ENCODE measurements around the gene GFY. TPM values are rescaled to one million over a fixed set of nuclear protein-coding genes. Genes with fewer than 3 reads are reported as not detected.
A peak's percentile ranks its signal among the peaks of the same experiment; 100 is the strongest.

GFY gene
- total RNA-seq, 3 donors from 2014 or later (not counting 1 experiment from before 2014, with no cell fraction given) = not detected

DNA sequence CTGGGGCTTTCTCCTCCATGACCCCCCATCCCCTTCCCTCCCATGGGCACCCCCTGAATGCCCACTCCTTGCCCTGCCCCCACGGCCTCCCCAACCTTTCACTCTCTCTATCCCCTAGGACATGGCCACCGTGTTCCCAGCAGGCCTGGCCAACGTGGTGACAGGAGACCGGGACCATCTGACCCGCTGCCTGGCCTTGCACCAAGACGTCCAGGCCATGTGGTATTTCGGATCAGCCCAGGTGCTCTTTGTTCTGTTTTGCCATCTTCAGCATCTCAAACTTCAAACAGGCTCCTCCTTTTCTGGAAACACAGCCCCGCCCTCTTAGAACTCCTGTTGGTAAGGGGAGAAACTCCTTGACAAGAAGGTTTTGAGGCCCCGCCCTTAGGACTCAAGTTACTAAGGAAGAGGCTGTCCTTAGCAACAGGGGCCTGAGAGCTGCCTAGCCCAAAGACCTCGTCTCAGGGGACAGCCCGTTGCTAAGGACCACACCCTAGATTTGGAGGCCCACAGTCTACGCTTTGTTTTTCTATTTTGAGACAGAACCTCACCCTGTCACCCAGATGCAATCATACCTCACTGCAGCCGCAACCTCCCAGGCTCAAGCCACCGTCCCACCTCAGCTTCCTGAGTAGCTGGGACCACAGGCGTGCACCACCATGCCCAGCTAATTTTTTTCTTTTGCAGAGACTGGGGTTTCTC, 43.7 kb downstream of the GFY start:
- H3K9me3 Mint-ChIP-seq = no peaks in the 10 kb centered on the region
- intact Hi-C loops (cut with micrococcal nuclease) = loop anchor here (1.0 kb wide), 1 partner anchor 16 kb away; the partner anchor contains the start of gene ALDH16A1
- Histone ChIP-seq H3K4me3 (ENCODE audit: low read length) (no peak overlapping the region), H3K4me1 (ENCODE audit: control insufficient read depth, insufficient read depth, low read length) (peaks cover 60% of the 10 kb centered on the region), H3K36me3 (ENCODE audit: control insufficient read depth, insufficient read depth, low read length) (peaks cover 18% of the 10 kb centered on the region), H3K27me3 (ENCODE audit: control insufficient read depth, insufficient read depth, low read length) (no peaks in the 10 kb centered on the region), H3K27ac (ENCODE audit: low read length) (peak overlapping the region; percentile 97), H3K9me3 (ENCODE audit: control insufficient read depth, insufficient read depth, low read length) (no peaks in the 10 kb centered on the region)
- TF ChIP-seq, protein P1, sequence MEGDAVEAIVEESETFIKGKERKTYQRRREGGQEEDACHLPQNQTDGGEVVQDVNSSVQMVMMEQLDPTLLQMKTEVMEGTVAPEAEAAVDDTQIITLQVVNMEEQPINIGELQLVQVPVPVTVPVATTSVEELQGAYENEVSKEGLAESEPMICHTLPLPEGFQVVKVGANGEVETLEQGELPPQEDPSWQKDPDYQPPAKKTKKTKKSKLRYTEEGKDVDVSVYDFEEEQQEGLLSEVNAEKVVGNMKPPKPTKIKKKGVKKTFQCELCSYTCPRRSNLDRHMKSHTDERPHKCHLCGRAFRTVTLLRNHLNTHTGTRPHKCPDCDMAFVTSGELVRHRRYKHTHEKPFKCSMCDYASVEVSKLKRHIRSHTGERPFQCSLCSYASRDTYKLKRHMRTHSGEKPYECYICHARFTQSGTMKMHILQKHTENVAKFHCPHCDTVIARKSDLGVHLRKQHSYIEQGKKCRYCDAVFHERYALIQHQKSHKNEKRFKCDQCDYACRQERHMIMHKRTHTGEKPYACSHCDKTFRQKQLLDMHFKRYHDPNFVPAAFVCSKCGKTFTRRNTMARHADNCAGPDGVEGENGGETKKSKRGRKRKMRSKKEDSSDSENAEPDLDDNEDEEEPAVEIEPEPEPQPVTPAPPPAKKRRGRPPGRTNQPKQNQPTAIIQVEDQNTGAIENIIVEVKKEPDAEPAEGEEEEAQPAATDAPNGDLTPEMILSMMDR (IDR thresholded peaks at IDR 0.05) = no peak
- peak overlapping the region; percentile 86 for H3K4me3 Mint-ChIP-seq
- H3K27ac Mint-ChIP-seq = peak overlapping the region; percentile 92 to 97
- H3K27me3 Mint-ChIP-seq (ENCODE audit: low read depth in 2 of 2) = no peaks in the 10 kb centered on the region
- ATAC-seq = peak; percentile 64 to 87 (median 72)
- H3K4me1 Mint-ChIP-seq = peaks cover 21 to 37% of the 10 kb centered on the region in 2 donors
- 30% methylated on average over 15 of the region's 15 CpGs for WGBS (ENCODE audit: insufficient coverage)
- peak; percentile 81 to 97 for DNase-seq
- no peaks in the 10 kb centered on the region for H3K36me3 Mint-ChIP-seq

DNA sequence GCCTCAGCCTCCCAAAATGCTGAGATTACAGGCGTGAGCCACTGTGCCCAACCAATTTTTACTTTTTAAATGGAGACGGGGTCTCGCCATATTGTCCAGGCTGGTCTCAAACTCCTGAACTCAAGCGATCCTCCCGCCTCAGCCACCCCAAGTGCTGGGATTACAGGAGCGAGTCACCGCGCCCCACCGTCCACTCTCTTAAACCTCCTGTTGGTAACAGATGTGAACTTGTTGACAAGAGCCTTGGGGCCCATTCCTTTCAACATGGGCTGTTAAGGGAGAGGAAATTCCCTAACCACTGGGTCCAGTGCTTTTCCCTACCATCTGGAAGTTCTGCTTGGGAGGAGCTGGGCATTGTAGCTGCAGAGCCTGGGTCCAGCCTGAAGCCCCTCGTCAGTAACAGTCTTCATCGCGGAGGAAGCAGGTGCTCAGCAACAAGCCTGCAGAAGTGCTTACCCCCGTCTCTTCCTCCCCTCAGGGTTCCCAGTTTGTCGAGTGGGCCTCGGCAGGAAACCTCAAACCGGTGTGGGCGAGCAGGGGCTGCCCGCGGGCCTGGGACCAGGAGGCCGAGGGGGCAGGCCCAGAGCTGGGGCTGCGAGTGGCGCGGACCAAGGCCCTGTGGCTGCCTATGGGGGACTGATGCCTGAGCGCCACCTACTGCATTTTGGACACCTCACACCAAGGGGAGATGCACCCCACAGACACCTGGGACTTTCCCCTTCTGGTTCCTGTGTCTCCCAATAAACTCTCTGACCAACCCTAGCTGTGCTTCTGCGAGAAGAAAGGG, 44.8 kb downstream of the GFY start:
- Histone ChIP-seq H3K36me3 (ENCODE audit: control insufficient read depth, insufficient read depth, low read length) (peaks cover 7% of the 10 kb centered on the region), H3K9me3 (ENCODE audit: control insufficient read depth, insufficient read depth, low read length) (no peaks in the 10 kb centered on the region), H3K4me1 (ENCODE audit: control insufficient read depth, insufficient read depth, low read length) (peaks cover 67% of the 10 kb centered on the region), H3K27ac (ENCODE audit: low read length) (peak overlapping the region; percentile 97), H3K4me3 (ENCODE audit: low read length) (no peak overlapping the region), H3K27me3 (ENCODE audit: control insufficient read depth, insufficient read depth, low read length) (no peaks in the 10 kb centered on the region)
- TF ChIP-seq, protein P1 (IDR thresholded peaks at IDR 0.05) = peak; percentile 70
- Mint-ChIP-seq H3K36me3 (no peaks in the 10 kb centered on the region), H3K27ac (peak overlapping the region; percentile 92 to 97), H3K4me3 (peak overlapping the region; percentile 84), H3K9me3 (no peaks in the 10 kb centered on the region), H3K4me1 (peaks cover 23 to 48% of the 10 kb centered on the region in 2 donors), H3K27me3 (ENCODE audit: low read depth in 2 of 2) (no peaks in the 10 kb centered on the region)
- DNase-seq (peak; percentile 83 to 95), ATAC-seq (peak; percentile 61 to 79 (median 75))
- intact Hi-C loops (cut with micrococcal nuclease) = loop anchor here (1.0 kb wide), 4 partner anchors 17 to 135 kb away; partner anchors contain the start of genes ALDH16A1 and CD37
- WGBS (ENCODE audit: insufficient coverage) = 10% methylated on average over 21 of the region's 25 CpGs

DNA sequence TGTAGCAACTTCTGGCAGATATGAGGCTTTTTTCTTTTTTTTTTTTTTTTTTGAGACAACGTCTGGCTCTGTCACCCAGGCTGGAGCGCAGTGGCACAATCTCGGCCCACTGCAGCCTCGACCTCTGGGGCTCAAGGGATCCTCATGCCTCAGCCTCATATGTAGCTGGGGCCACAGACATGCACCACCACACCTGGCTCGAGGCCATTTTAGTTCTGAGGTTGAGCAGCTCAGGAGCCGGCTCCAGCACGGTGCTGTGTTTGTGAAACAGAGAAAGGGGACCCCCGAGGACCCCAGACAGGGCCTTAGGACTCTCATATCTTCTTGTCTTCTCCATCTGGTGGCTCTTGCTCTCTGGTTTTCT, 45.4 kb downstream of the GFY start:
- peak overlapping the region; percentile 84 for H3K4me3 Mint-ChIP-seq
- no peak for ATAC-seq
- Histone ChIP-seq H3K27ac (ENCODE audit: low read length) (peak overlapping the region; percentile 97), H3K9me3 (ENCODE audit: control insufficient read depth, insufficient read depth, low read length) (no peaks in the 10 kb centered on the region), H3K27me3 (ENCODE audit: control insufficient read depth, insufficient read depth, low read length) (no peaks in the 10 kb centered on the region), H3K36me3 (ENCODE audit: control insufficient read depth, insufficient read depth, low read length) (peaks cover 3% of the 10 kb centered on the region), H3K4me3 (ENCODE audit: low read length) (no peak overlapping the region), H3K4me1 (ENCODE audit: control insufficient read depth, insufficient read depth, low read length) (peaks cover 73% of the 10 kb centered on the region)
- H3K27ac Mint-ChIP-seq = peak overlapping the region; percentile 92 to 97
- H3K36me3 Mint-ChIP-seq = no peaks in the 10 kb centered on the region
- intact Hi-C loops (cut with micrococcal nuclease) = loop anchor here (1.0 kb wide), 3 partner anchors 27 to 135 kb away; partner anchors contain the start of gene CD37
- TF ChIP-seq, protein P1 (IDR thresholded peaks at IDR 0.05) = peak; percentile 18
- DNase-seq = no peak
- H3K27me3 Mint-ChIP-seq (ENCODE audit: low read depth in 2 of 2) = no peaks in the 10 kb centered on the region
- H3K4me1 Mint-ChIP-seq = peaks cover 29 to 54% of the 10 kb centered on the region in 2 donors
- WGBS (ENCODE audit: insufficient coverage) = 37% methylated on average over 7 of the region's 8 CpGs
- H3K9me3 Mint-ChIP-seq = no peaks in the 10 kb centered on the region
